ENCODE results near the gene ADCK1. TPM values are rescaled to one million over a fixed set of nuclear protein-coding genes. Genes with fewer than 3 reads are reported as not detected.
"Not testable (repeated sequence)": the region's sequence is repeated elsewhere in the genome, so short reads cannot be mapped to it uniquely, and the experiment has no call there.

The ADCK1 gene
- polyA plus RNA-seq (2013, experiment 1 of 4): 11.5 TPM
- 11.0 TPM for polyA plus RNA-seq (2013, experiment 2 of 4)
- polyA plus RNA-seq (2013, experiment 3 of 4): 10.2 TPM
- 8.9 TPM for polyA plus RNA-seq (2013, experiment 4 of 4)

GRCh38 chr14:77799863-77800730 lies at the start of gene ADCK1:
Gene ADCK1 (plus strand): TSS chr14:77800109. CDS start chr14:77818979, 18,870 bp downstream.
- H3K36me3 ChIP-seq (ENCODE audit: control insufficient read depth, insufficient read depth, low read length): no peaks in the 10 kb centered on the region
- H3K4me3 ChIP-seq (ENCODE audit: insufficient read depth, low read depth, low read length): peak within 1 kb of the TSS; percentile 85
- no peaks in the 10 kb centered on the region for H3K4me1 ChIP-seq (ENCODE audit: control insufficient read depth, insufficient read depth, low read length)
- 3 to 4% methylated on average over 66 of the region's 66 CpGs for WGBS, 2 experiments
- H3K27ac ChIP-seq (ENCODE audit: insufficient read depth, low read depth, low read length, poor library complexity, severe bottlenecking): no peak within 1 kb of the TSS
- H3K27me3 ChIP-seq (ENCODE audit: control insufficient read depth, insufficient read depth, low read length, poor library complexity, severe bottlenecking): no peaks in the 10 kb centered on the region
- H3K9me3 ChIP-seq (ENCODE audit: control insufficient read depth, low read length): no peaks in the 10 kb centered on the region

GRCh38 chr14:77752266-77752665 lies 47.6 kb upstream of the ADCK1 start:
- no peak overlapping the region for H3K4me3 ChIP-seq (ENCODE audit: insufficient read depth, low read depth, low read length)
- H3K27me3 ChIP-seq (ENCODE audit: control insufficient read depth, insufficient read depth, low read length, poor library complexity, severe bottlenecking): no peaks in the 10 kb centered on the region
- H3K36me3 ChIP-seq (ENCODE audit: control insufficient read depth, insufficient read depth, low read length): peaks cover 50% of the 10 kb centered on the region
- WGBS, 2 experiments: 90 to 92% methylated on average over 1 to 2 of the region's 2 CpGs
- no peak overlapping the region for H3K27ac ChIP-seq (ENCODE audit: insufficient read depth, low read depth, low read length, poor library complexity, severe bottlenecking)
- no peaks in the 10 kb centered on the region for H3K9me3 ChIP-seq (ENCODE audit: control insufficient read depth, low read length)
- no peaks in the 10 kb centered on the region for H3K4me1 ChIP-seq (ENCODE audit: control insufficient read depth, insufficient read depth, low read length)

GRCh38 chr14:77752799-77753516 lies 47.0 kb upstream of the ADCK1 start:
- WGBS, 2 experiments: 97 to 100% methylated on average over 1 to 3 of the region's 3 CpGs
- no peak overlapping the region for H3K27ac ChIP-seq (ENCODE audit: insufficient read depth, low read depth, low read length, poor library complexity, severe bottlenecking)
- no peaks in the 10 kb centered on the region for H3K4me1 ChIP-seq (ENCODE audit: control insufficient read depth, insufficient read depth, low read length)
- H3K36me3 ChIP-seq (ENCODE audit: control insufficient read depth, insufficient read depth, low read length): peaks cover 45% of the 10 kb centered on the region
- H3K4me3 ChIP-seq (ENCODE audit: insufficient read depth, low read depth, low read length): no peak overlapping the region
- H3K27me3 ChIP-seq (ENCODE audit: control insufficient read depth, insufficient read depth, low read length, poor library complexity, severe bottlenecking): no peaks in the 10 kb centered on the region
- no peaks in the 10 kb centered on the region for H3K9me3 ChIP-seq (ENCODE audit: control insufficient read depth, low read length)

GRCh38 chr14:77760381-77761204 lies 39.3 kb upstream of the ADCK1 start, which contains the start of gene SNW1:
Gene SNW1 (minus strand): TSS chr14:77761156. CDS start chr14:77761127, 29 bp downstream.
- Histone ChIP-seq H3K27ac (ENCODE audit: insufficient read depth, low read depth, low read length, poor library complexity, severe bottlenecking) (peak within 1 kb of the TSS; percentile 79), H3K27me3 (ENCODE audit: control insufficient read depth, insufficient read depth, low read length, poor library complexity, severe bottlenecking) (no peaks in the 10 kb centered on the region), H3K9me3 (ENCODE audit: control insufficient read depth, low read length) (no peaks in the 10 kb centered on the region), H3K36me3 (ENCODE audit: control insufficient read depth, insufficient read depth, low read length) (no peaks in the 10 kb centered on the region), H3K4me3 (ENCODE audit: insufficient read depth, low read depth, low read length) (peak within 1 kb of the TSS; percentile 77), H3K4me1 (ENCODE audit: control insufficient read depth, insufficient read depth, low read length) (peaks cover 8% of the 10 kb centered on the region)
- 0 to 1% methylated on average over 60 of the region's 60 CpGs for WGBS, 2 experiments

- no peaks in the 10 kb centered on the region for H3K27me3 ChIP-seq (ENCODE audit: control insufficient read depth, insufficient read depth, low read length, poor library complexity, severe bottlenecking)
- H3K9me3 ChIP-seq (ENCODE audit: control insufficient read depth, low read length): no peaks in the 10 kb centered on the region
- H3K4me1 ChIP-seq (ENCODE audit: control insufficient read depth, insufficient read depth, low read length): peaks cover 8% of the 10 kb centered on the region
- no peak overlapping the region for H3K27ac ChIP-seq (ENCODE audit: insufficient read depth, low read depth, low read length, poor library complexity, severe bottlenecking)
- 10 to 14% methylated on average over 23 to 24 of the region's 24 CpGs for WGBS, 2 experiments
- H3K4me3 ChIP-seq (ENCODE audit: insufficient read depth, low read depth, low read length): peak overlapping the region; percentile 77
- no peaks in the 10 kb centered on the region for H3K36me3 ChIP-seq (ENCODE audit: control insufficient read depth, insufficient read depth, low read length)
These were observed 38.5 kb upstream of the ADCK1 start for GRCh38 chr14:77761205-77761931.

- no peaks in the 10 kb centered on the region for H3K36me3 ChIP-seq (ENCODE audit: control insufficient read depth, insufficient read depth, low read length)
- no peaks in the 10 kb centered on the region for H3K27me3 ChIP-seq (ENCODE audit: control insufficient read depth, insufficient read depth, low read length, poor library complexity, severe bottlenecking)
- no peak overlapping the region for H3K27ac ChIP-seq (ENCODE audit: insufficient read depth, low read depth, low read length, poor library complexity, severe bottlenecking)
- WGBS, 2 experiments: 21 to 26% methylated on average over 1 of the region's 1 CpG
- H3K4me1 ChIP-seq (ENCODE audit: control insufficient read depth, insufficient read depth, low read length): peaks cover 8% of the 10 kb centered on the region
- H3K4me3 ChIP-seq (ENCODE audit: insufficient read depth, low read depth, low read length): no peak overlapping the region
- H3K9me3 ChIP-seq (ENCODE audit: control insufficient read depth, low read length): no peaks in the 10 kb centered on the region
These were observed 36.6 kb upstream of the ADCK1 start for GRCh38 chr14:77763316-77763715.

GRCh38 chr14:77763978-77764377 lies 35.9 kb upstream of the ADCK1 start:
- H3K27ac ChIP-seq (ENCODE audit: insufficient read depth, low read depth, low read length, poor library complexity, severe bottlenecking): no peak overlapping the region
- H3K4me3 ChIP-seq (ENCODE audit: insufficient read depth, low read depth, low read length): no peak overlapping the region
- H3K27me3 ChIP-seq (ENCODE audit: control insufficient read depth, insufficient read depth, low read length, poor library complexity, severe bottlenecking): no peaks in the 10 kb centered on the region
- H3K36me3 ChIP-seq (ENCODE audit: control insufficient read depth, insufficient read depth, low read length): no peaks in the 10 kb centered on the region
- peaks cover 8% of the 10 kb centered on the region for H3K4me1 ChIP-seq (ENCODE audit: control insufficient read depth, insufficient read depth, low read length)
- 91 to 94% methylated on average over 3 of the region's 3 CpGs for WGBS, 2 experiments
- H3K9me3 ChIP-seq (ENCODE audit: control insufficient read depth, low read length): no peaks in the 10 kb centered on the region

- not testable (repeated sequence) for H3K4me1 ChIP-seq (ENCODE audit: control insufficient read depth, insufficient read depth, low read length); H3K36me3 ChIP-seq (ENCODE audit: control insufficient read depth, insufficient read depth, low read length); H3K27ac ChIP-seq (ENCODE audit: insufficient read depth, low read depth, low read length, poor library complexity, severe bottlenecking); H3K27me3 ChIP-seq (ENCODE audit: control insufficient read depth, insufficient read depth, low read length, poor library complexity, severe bottlenecking); H3K9me3 ChIP-seq (ENCODE audit: control insufficient read depth, low read length); H3K4me3 ChIP-seq (ENCODE audit: insufficient read depth, low read depth, low read length)
- 86 to 94% methylated on average over 2 of the region's 2 CpGs for WGBS, 2 experiments
These were observed 31.4 kb upstream of the ADCK1 start for GRCh38 chr14:77768442-77769069.

- WGBS, 2 experiments: 90 to 93% methylated on average over 4 of the region's 4 CpGs
- H3K36me3 ChIP-seq (ENCODE audit: control insufficient read depth, insufficient read depth, low read length); H3K4me1 ChIP-seq (ENCODE audit: control insufficient read depth, insufficient read depth, low read length); H3K4me3 ChIP-seq (ENCODE audit: insufficient read depth, low read depth, low read length); H3K27ac ChIP-seq (ENCODE audit: insufficient read depth, low read depth, low read length, poor library complexity, severe bottlenecking); H3K9me3 ChIP-seq (ENCODE audit: control insufficient read depth, low read length); H3K27me3 ChIP-seq (ENCODE audit: control insufficient read depth, insufficient read depth, low read length, poor library complexity, severe bottlenecking): not testable (repeated sequence)
These were observed 25.9 kb upstream of the ADCK1 start for GRCh38 chr14:77773966-77774365.

Measured in ectodermal cell (in vitro differentiated cells).